GM21390 (cell line): ENCODE data around the gene PRKCG.
"Not testable (repeated sequence)": the region's sequence is repeated elsewhere in the genome, so short reads cannot be mapped to it uniquely, and the experiment has no call there.

Source experiments
- ATAC-seq: cut with Tn5 transposase; IDR thresholded peaks from one replicate; pipeline ENCODE4 v1.9.1; 2021; ENCODE audit not compliant: unreplicated experiment

The PRKCG gene

GRCh38 chr19:53942001-53942786, 60.2 kb downstream of the PRKCG start:
- ATAC-seq = no peak

GRCh38 chr19:53944416-53944815, 62.4 kb downstream of the PRKCG start:
- ATAC-seq = no peak

- no peak for ATAC-seq
These were observed 62.9 kb downstream of the PRKCG start for GRCh38 chr19:53944933-53945332.

GRCh38 chr19:53945441-53945840, 63.4 kb downstream of the PRKCG start:
- ATAC-seq = no peak

GRCh38 chr19:53945998-53946397, 64.0 kb downstream of the PRKCG start:
- ATAC-seq = no peak

GRCh38 chr19:53947624-53948023, 65.6 kb downstream of the PRKCG start:
- no peak for ATAC-seq

- ATAC-seq = not testable (repeated sequence)
These were observed 66.6 kb downstream of the PRKCG start for GRCh38 chr19:53948611-53949010.

GRCh38 chr19:53951436-53951835, 69.4 kb downstream of the PRKCG start:
- no peak for ATAC-seq

- no peak for ATAC-seq
These were observed 70.0 kb downstream of the PRKCG start for GRCh38 chr19:53951947-53952346.

- ATAC-seq = no peak
These were observed 71.4 kb downstream of the PRKCG start for GRCh38 chr19:53953383-53953782.
